Amniotic stem cell (primary cell): ENCODE measurements around the gene CITED1.
A peak's percentile ranks its signal among the peaks of the same experiment; 100 is the strongest.

Source experiments
- DNase-seq: peaks from one replicate; lab custom pipeline; 2025; lab: John Stamatoyannopoulos, UW

CITED1 gene

GRCh38 chrX:72308566-72309296 lies 3.0 kb upstream of the CITED1 start:
- peak; percentile 15 for DNase-seq

- no peak for DNase-seq
Observed at GRCh38 chrX:72308209-72308565, 2.5 kb upstream of the CITED1 start.

- no peak for DNase-seq
Observed at GRCh38 chrX:72307646-72308051, 1.9 kb upstream of the CITED1 start.

GRCh38 chrX:72306851-72307645 lies 1.3 kb upstream of the CITED1 start:
- DNase-seq, result peak; percentile 1

- no peak for DNase-seq
Observed at GRCh38 chrX:72306085-72306801, 529 bp upstream of the CITED1 start.

GRCh38 chrX:72304877-72305276 lies 837 bp downstream of the CITED1 start:
- no peak for DNase-seq

- DNase-seq, result no peak
Observed at GRCh38 chrX:72301781-72302180, 3.9 kb downstream of the CITED1 start.

GRCh38 chrX:72299891-72300630 lies 5.7 kb downstream of the CITED1 start:
- DNase-seq, result no peak

GRCh38 chrX:72297953-72298730 lies 7.6 kb downstream of the CITED1 start:
- DNase-seq, result no peak

GRCh38 chrX:72296991-72297390 lies 8.7 kb downstream of the CITED1 start:
- DNase-seq, result no peak

- no peak for DNase-seq
Observed at GRCh38 chrX:72295745-72296144, 10.0 kb downstream of the CITED1 start.

- DNase-seq, result no peak
Observed at GRCh38 chrX:72294497-72294896, 11.2 kb downstream of the CITED1 start.

GRCh38 chrX:72282302-72282701 lies 23.4 kb downstream of the CITED1 start:
- DNase-seq, result no peak

GRCh38 chrX:72280321-72280845 lies 25.3 kb downstream of the CITED1 start:
- DNase-seq, result no peak

- DNase-seq, result no peak
Observed at GRCh38 chrX:72276478-72276953, 29.2 kb downstream of the CITED1 start.

GRCh38 chrX:72274526-72274925 lies 31.2 kb downstream of the CITED1 start:
- no peak for DNase-seq

GRCh38 chrX:72273718-72274117 lies 32.0 kb downstream of the CITED1 start:
- DNase-seq, result no peak

- peak; percentile 21 for DNase-seq
Observed at GRCh38 chrX:72272868-72273267, 32.8 kb downstream of the CITED1 start.

GRCh38 chrX:72271812-72272211 lies 33.9 kb downstream of the CITED1 start:
- DNase-seq, result no peak

- DNase-seq, result no peak
Observed at GRCh38 chrX:72271091-72271788, 34.5 kb downstream of the CITED1 start.
